ENCODE results near the gene C13orf46. TPM values are rescaled to one million over a fixed set of nuclear protein-coding genes. Genes with fewer than 3 reads are reported as not detected.

The C13orf46 gene
- total RNA-seq, 1 donor from 2014 or later: not detected

DNA sequence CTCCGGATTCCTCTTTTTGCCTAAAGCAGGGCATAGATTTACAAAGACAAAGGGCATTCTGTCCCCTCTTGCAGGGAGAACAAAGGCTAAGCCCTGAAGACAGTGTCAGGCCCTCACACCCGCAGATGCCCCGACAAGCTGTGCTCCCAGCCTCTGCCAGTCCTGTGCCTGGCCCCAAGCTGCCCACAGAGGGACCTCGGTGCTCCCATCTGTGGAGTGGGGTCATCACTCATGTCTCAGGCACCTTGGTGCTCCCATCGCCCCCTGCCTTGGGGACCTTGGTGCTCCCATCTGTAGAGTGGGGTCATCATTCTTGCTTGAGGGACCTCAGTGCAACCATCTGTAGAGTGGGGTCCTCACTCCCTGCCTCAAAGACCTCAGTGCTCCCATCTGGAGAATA is 24.3 kb downstream of the C13orf46 start:
- peaks cover 2% of the 10 kb centered on the region for H3K27me3 Mint-ChIP-seq (ENCODE audit: insufficient read depth, low read depth)
- Histone ChIP-seq H3K27ac (no peak overlapping the region), H3K4me1 (no peaks in the 10 kb centered on the region), H3K9me3 (ENCODE audit: low read depth) (no peaks in the 10 kb centered on the region), H3K27me3 (no peaks in the 10 kb centered on the region), H3K36me3 (no peaks in the 10 kb centered on the region), H3K4me3 (no peak overlapping the region), H4K20me1 (ENCODE audit: low read depth) (no peaks in the 10 kb centered on the region), H3K4me2 (no peak overlapping the region), H3K79me2 (ENCODE audit: low read depth) (no peaks in the 10 kb centered on the region), H3F3A (ENCODE audit: low read depth) (no peaks in the 10 kb centered on the region), H3K9ac (no peak overlapping the region), H2AFZ (replicated peaks) (no peak overlapping the region)
- H3K27ac Mint-ChIP-seq: peak overlapping the region; percentile 37
- DNase-seq (ENCODE audit: low spot score): no peak
- no peaks in the 10 kb centered on the region for H3K36me3 Mint-ChIP-seq
- peaks cover 17% of the 10 kb centered on the region for H3K4me1 Mint-ChIP-seq
- no peak for TF ChIP-seq EZH2phosphoT487 (IDR thresholded peaks at IDR 0.05)
- TF ChIP-seq EZH2 (IDR thresholded peaks at IDR 0.05): no peak
- TF ChIP-seq, protein P1, sequence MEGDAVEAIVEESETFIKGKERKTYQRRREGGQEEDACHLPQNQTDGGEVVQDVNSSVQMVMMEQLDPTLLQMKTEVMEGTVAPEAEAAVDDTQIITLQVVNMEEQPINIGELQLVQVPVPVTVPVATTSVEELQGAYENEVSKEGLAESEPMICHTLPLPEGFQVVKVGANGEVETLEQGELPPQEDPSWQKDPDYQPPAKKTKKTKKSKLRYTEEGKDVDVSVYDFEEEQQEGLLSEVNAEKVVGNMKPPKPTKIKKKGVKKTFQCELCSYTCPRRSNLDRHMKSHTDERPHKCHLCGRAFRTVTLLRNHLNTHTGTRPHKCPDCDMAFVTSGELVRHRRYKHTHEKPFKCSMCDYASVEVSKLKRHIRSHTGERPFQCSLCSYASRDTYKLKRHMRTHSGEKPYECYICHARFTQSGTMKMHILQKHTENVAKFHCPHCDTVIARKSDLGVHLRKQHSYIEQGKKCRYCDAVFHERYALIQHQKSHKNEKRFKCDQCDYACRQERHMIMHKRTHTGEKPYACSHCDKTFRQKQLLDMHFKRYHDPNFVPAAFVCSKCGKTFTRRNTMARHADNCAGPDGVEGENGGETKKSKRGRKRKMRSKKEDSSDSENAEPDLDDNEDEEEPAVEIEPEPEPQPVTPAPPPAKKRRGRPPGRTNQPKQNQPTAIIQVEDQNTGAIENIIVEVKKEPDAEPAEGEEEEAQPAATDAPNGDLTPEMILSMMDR (IDR thresholded peaks at IDR 0.05): no peak
- no peaks in the 10 kb centered on the region for H3K9me3 Mint-ChIP-seq
- H3K4me3 Mint-ChIP-seq: no peak overlapping the region

DNA sequence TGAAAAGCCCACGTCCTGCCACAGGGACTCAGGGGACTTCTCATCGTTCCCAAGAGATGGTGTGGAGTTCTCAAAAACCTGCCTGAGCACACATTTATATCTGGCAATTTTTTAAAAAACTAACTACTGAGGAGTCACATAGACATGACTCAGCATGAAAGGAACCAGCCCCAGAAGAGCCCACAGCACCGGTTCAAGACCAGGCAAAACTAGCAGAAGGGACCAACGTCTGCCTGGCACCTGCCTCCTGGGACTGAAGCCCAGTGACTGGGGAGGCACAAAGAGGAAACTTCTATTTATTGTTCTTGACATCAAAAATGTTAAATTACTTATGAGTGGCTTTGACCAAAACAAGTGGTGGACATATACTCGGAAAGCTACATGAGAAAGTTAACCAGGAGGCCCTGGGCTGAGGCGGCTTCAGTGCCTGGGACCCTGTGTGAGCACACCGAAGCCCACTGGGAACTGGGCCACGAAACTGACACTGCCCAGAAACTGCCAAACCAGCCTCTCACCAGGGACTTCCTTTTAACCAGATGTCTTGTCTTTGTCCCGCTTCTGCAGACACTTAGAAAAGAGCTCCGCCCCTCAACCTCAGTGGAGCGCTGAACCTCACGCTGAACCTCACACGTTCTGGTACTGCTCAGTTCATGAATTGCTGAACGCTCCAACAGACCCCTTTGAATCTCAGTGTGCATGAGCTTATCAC is 25.7 kb downstream of the C13orf46 start:
- Histone ChIP-seq H3K4me1 (no peaks in the 10 kb centered on the region), H3K36me3 (no peaks in the 10 kb centered on the region), H3K27me3 (no peaks in the 10 kb centered on the region), H3F3A (ENCODE audit: low read depth) (no peaks in the 10 kb centered on the region), H3K27ac (no peak overlapping the region), H3K4me3 (no peak overlapping the region), H2AFZ (replicated peaks) (no peak overlapping the region), H3K4me2 (no peak overlapping the region), H4K20me1 (ENCODE audit: low read depth) (no peaks in the 10 kb centered on the region), H3K9ac (no peak overlapping the region), H3K9me3 (ENCODE audit: low read depth) (no peaks in the 10 kb centered on the region), H3K79me2 (ENCODE audit: low read depth) (no peaks in the 10 kb centered on the region)
- Mint-ChIP-seq H3K4me3 (no peak overlapping the region), H3K36me3 (no peaks in the 10 kb centered on the region), H3K4me1 (peaks cover 22% of the 10 kb centered on the region), H3K27me3 (ENCODE audit: insufficient read depth, low read depth) (peaks cover 2% of the 10 kb centered on the region), H3K27ac (peak overlapping the region; percentile 97), H3K9me3 (no peaks in the 10 kb centered on the region)
- no peak for DNase-seq (ENCODE audit: low spot score)
- TF ChIP-seq EZH2phosphoT487 (IDR thresholded peaks at IDR 0.05) (no peak), EZH2 (IDR thresholded peaks at IDR 0.05) (no peak)
- TF ChIP-seq, protein P1 (IDR thresholded peaks at IDR 0.05): no peak

DNA sequence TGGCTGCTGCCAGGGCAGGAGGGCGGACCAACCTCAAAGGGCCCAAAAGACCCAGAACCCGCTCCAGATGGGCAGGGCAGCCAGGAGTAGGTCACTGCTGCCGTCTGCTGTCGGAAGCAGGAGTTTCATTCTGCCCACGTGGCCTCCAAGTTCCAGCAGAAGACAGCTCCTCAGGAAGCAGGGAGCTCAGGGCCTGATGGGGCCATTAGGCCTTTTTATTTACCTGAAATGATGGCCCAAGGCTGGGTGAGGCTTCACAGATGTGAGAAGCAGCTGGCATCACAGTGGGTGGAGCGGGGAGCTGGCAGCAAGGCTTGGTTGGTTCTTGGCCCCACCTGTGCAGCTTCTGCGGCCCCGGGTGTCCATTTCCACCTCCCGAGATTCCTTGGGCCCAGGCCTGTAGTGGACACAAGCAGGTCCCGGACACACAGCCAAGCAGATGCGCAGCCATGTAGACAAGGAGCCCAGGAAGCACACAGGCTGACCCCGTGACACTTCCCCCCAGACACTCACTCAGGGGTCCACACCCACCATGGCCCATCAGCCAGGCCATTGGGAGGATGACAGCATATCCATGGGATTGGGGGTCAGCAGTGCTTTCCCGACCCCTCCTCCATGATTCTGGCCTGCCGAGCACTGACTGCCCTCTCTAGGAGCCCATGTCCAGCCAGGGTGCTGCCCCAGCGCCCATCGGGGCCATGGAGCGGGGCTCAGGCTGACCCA is 26.4 kb downstream of the C13orf46 start:
- H3F3A ChIP-seq (ENCODE audit: low read depth): no peaks in the 10 kb centered on the region
- Mint-ChIP-seq H3K36me3 (no peaks in the 10 kb centered on the region), H3K27ac (peak overlapping the region; percentile 46), H3K9me3 (no peaks in the 10 kb centered on the region), H3K27me3 (ENCODE audit: insufficient read depth, low read depth) (peaks cover 2% of the 10 kb centered on the region), H3K4me3 (no peak overlapping the region), H3K4me1 (peaks cover 22% of the 10 kb centered on the region)
- H3K4me3 ChIP-seq: no peak overlapping the region
- no peaks in the 10 kb centered on the region for H3K9me3 ChIP-seq (ENCODE audit: low read depth)
- H2AFZ ChIP-seq (replicated peaks): no peak overlapping the region
- H4K20me1 ChIP-seq (ENCODE audit: low read depth): no peaks in the 10 kb centered on the region
- DNase-seq (ENCODE audit: low spot score): peak; percentile 30
- no peaks in the 10 kb centered on the region for H3K4me1 ChIP-seq
- no peaks in the 10 kb centered on the region for H3K36me3 ChIP-seq
- no peak overlapping the region for H3K27ac ChIP-seq
- H3K4me2 ChIP-seq: no peak overlapping the region
- H3K79me2 ChIP-seq (ENCODE audit: low read depth): no peaks in the 10 kb centered on the region
- TF ChIP-seq EZH2phosphoT487 (IDR thresholded peaks at IDR 0.05) (no peak), EZH2 (IDR thresholded peaks at IDR 0.05) (no peak)
- TF ChIP-seq, protein P1 (IDR thresholded peaks at IDR 0.05): peak; percentile 23
- no peaks in the 10 kb centered on the region for H3K27me3 ChIP-seq
- H3K9ac ChIP-seq: no peak overlapping the region
